Stimulated activated CD4-positive, alpha-beta T cell treated with anti-CD3 and anti-CD28 coated beads, Interleukin-4, amount 100 ng/mL, for 24 hours (primary cell): ENCODE measurements around the gene RTL1.

Source experiments
- DNase-seq: peaks from one replicate; pipeline ENCODE4 v3.0.0-alpha.2; 2020

RTL1 gene

GRCh38 chr14:100864960-100865681, 38.4 kb downstream of the RTL1 start:
- DNase-seq = no peak

- DNase-seq = no peak
These were observed 39.3 kb downstream of the RTL1 start for GRCh38 chr14:100864206-100864605.

- no peak for DNase-seq
These were observed 40.7 kb downstream of the RTL1 start for GRCh38 chr14:100862793-100863192.

- no peak for DNase-seq
These were observed 41.2 kb downstream of the RTL1 start for GRCh38 chr14:100862277-100862676.

- no peak for DNase-seq
These were observed 41.6 kb downstream of the RTL1 start for GRCh38 chr14:100861937-100862247.

- DNase-seq = no peak
These were observed 42.2 kb downstream of the RTL1 start for GRCh38 chr14:100861188-100861936.

- DNase-seq = no peak
These were observed 42.9 kb downstream of the RTL1 start for GRCh38 chr14:100860556-100861187.

GRCh38 chr14:100859781-100860180, 43.7 kb downstream of the RTL1 start:
- DNase-seq = no peak

- DNase-seq = no peak
These were observed 44.7 kb downstream of the RTL1 start for GRCh38 chr14:100858838-100859220.

GRCh38 chr14:100857923-100858837, 45.3 kb downstream of the RTL1 start:
- no peak for DNase-seq

GRCh38 chr14:100857233-100857922, 46.1 kb downstream of the RTL1 start:
- DNase-seq = no peak

GRCh38 chr14:100856056-100856950, 47.2 kb downstream of the RTL1 start:
- DNase-seq = no peak

GRCh38 chr14:100855256-100855930, 48.1 kb downstream of the RTL1 start:
- DNase-seq = no peak

- DNase-seq = no peak
These were observed 49.1 kb downstream of the RTL1 start for GRCh38 chr14:100854435-100854834.

GRCh38 chr14:100851946-100852620, 51.4 kb downstream of the RTL1 start:
- no peak for DNase-seq

- DNase-seq = no peak
These were observed 52.0 kb downstream of the RTL1 start for GRCh38 chr14:100851586-100851916.

- DNase-seq = peak; percentile 80
These were observed 52.5 kb downstream of the RTL1 start for GRCh38 chr14:100850841-100851585.

- no peak for DNase-seq
These were observed 54.3 kb downstream of the RTL1 start for GRCh38 chr14:100849115-100849781.

- no peak for DNase-seq
These were observed 57.1 kb downstream of the RTL1 start for GRCh38 chr14:100846309-100846859.
